Gastrocnemius medialis (tissue), 4 donors: ENCODE results near the gene GTSE1.

Experiments used
- POLR2A ChIP-seq, 2 donors: fragments of 450-650 bp; IDR thresholded peaks; one replicate each; pipeline ENCODE4 v1.6.1; 2017; ENCODE audit warnings: antibody characterized with exemption in 2 of 2, mild to moderate bottlenecking in 2 of 2, moderate library complexity in 2 of 2
- TF ChIP-seq, protein P1 (sequence below), 5 experiments: fragments of 450-650 bp in 3 of 5; fragments of 200-600 bp in 2 of 5; sonication (generic) in 2 of 5; IDR thresholded peaks in 4 of 5; conservative IDR thresholded peaks in 1 of 5; 1 replicate in 4 of 5; 2 replicates in 1 of 5; pipeline ENCODE4 v1.5.1; 2016 to 2019; ENCODE audit warnings: antibody characterized with exemption in 5 of 5, mild to moderate bottlenecking in 3 of 5, moderate library complexity in 3 of 5

DNA sequence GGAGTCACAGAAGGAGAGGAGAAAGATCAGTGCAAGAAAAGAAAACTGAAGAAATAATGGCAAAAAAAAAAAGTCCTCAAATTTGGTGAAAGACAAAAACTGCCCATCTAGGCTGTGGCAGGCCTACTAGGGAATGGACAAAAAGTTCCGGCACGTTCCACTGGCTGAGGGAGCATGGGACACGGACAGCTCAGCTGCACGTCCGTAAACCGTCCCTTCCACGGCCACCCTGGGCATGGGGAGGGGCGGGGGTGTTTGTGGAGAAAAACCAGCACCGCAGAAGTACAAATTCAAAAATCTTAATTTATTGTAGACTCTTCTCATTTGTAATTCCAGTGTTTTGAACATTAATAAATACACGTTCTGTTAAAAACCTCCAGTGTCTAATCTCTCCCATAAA is 64.2 kb downstream of the GTSE1 start:
- TF ChIP-seq, protein P1, sequence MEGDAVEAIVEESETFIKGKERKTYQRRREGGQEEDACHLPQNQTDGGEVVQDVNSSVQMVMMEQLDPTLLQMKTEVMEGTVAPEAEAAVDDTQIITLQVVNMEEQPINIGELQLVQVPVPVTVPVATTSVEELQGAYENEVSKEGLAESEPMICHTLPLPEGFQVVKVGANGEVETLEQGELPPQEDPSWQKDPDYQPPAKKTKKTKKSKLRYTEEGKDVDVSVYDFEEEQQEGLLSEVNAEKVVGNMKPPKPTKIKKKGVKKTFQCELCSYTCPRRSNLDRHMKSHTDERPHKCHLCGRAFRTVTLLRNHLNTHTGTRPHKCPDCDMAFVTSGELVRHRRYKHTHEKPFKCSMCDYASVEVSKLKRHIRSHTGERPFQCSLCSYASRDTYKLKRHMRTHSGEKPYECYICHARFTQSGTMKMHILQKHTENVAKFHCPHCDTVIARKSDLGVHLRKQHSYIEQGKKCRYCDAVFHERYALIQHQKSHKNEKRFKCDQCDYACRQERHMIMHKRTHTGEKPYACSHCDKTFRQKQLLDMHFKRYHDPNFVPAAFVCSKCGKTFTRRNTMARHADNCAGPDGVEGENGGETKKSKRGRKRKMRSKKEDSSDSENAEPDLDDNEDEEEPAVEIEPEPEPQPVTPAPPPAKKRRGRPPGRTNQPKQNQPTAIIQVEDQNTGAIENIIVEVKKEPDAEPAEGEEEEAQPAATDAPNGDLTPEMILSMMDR (IDR thresholded peaks at IDR 0.05 in 4 of 5, conservative IDR thresholded peaks at IDR 0.05 in 1 of 5): no peak
- no peak for TF ChIP-seq POLR2A (IDR thresholded peaks at IDR 0.05)
